SJSA1 (cell line): ENCODE data around the gene LAMTOR3. TPM values are rescaled to one million over a fixed set of nuclear protein-coding genes. Genes with fewer than 3 reads are reported as not detected.
"Not testable (repeated sequence)": the region's sequence is repeated elsewhere in the genome, so short reads cannot be mapped to it uniquely, and the experiment has no call there.

ENCODE experiments used
- DNase-seq, 2 experiments: peaks; one replicate each; pipeline ENCODE4 v3.0.0-alpha.2; 2015 to 2020; ENCODE audit warnings: low spot score in 2 of 2, low read depth in 1 of 2
- H3K27ac ChIP-seq: fragments of 250-450 bp; sonication (Bioruptor Pico); 2 replicates; pipeline ENCODE4 v1.5.1; 2020; ENCODE audit warnings: mild to moderate bottlenecking, moderate library complexity
- H3K27me3 ChIP-seq: fragments of 250-450 bp; sonication (Bioruptor Pico); replicated peaks from 2 replicates; pipeline ENCODE4 v1.5.1; 2020; ENCODE audit warnings: mild to moderate bottlenecking, moderate library complexity
- H3K36me3 ChIP-seq: fragments of 250-450 bp; sonication (Bioruptor Pico); 2 replicates; pipeline ENCODE4 v1.5.1; 2020; ENCODE audit warnings: mild to moderate bottlenecking
- H3K4me1 ChIP-seq: fragments of 250-450 bp; sonication (Bioruptor Pico); replicated peaks from 2 replicates; pipeline ENCODE4 v1.6.1; 2021; ENCODE audit warnings: mild to moderate bottlenecking
- H3K4me3 ChIP-seq: fragments of 250-450 bp; sonication (Bioruptor Pico); 2 replicates; pipeline ENCODE4 v1.5.1; 2020; ENCODE audit warnings: mild to moderate bottlenecking
- H3K9me3 ChIP-seq: fragments of 250-450 bp; sonication (Bioruptor Pico); replicated peaks from 2 replicates; pipeline ENCODE4 v1.5.1; 2020; ENCODE audit warnings: mild to moderate bottlenecking
- total RNA-seq: library from RNA; depleted of rRNA; stranded (reverse); fragments of >200 nt; shearing (Covaris generic); gene quantifications from 2 replicates; pipeline ENCODE4 v1.2.3, GENCODE V29; 2014; rRNA removed

The LAMTOR3 gene
- total RNA-seq, 1 experiment from 2014 or later, result 62.4 TPM

DNA sequence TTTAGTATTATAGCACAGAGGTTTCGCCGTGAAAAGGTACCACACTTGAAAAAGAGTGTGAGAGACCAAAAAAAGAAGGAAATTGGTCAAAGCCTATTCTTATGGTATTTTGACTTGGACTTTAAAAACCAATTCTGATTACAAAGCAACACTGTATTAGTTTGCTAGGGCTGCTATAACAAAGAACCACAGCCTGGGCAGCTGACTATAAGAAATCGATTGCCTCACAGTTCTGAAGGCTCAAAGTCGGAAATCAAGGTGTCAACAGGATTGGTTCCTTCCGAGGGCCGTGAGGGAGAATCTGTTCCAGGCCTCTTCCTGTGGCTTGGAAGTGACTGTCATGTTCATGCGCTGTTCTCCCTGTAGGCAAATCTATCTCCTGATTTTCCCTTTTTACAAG is 59.7 kb downstream of the LAMTOR3 start:
- no peak overlapping the region for H3K27ac ChIP-seq
- no peak overlapping the region for H3K4me3 ChIP-seq
- no peaks in the 10 kb centered on the region for H3K9me3 ChIP-seq
- H3K27me3 ChIP-seq, result no peaks in the 10 kb centered on the region
- no peaks in the 10 kb centered on the region for H3K36me3 ChIP-seq
- H3K4me1 ChIP-seq, result peaks cover 6% of the 10 kb centered on the region
- no peak for DNase-seq

DNA sequence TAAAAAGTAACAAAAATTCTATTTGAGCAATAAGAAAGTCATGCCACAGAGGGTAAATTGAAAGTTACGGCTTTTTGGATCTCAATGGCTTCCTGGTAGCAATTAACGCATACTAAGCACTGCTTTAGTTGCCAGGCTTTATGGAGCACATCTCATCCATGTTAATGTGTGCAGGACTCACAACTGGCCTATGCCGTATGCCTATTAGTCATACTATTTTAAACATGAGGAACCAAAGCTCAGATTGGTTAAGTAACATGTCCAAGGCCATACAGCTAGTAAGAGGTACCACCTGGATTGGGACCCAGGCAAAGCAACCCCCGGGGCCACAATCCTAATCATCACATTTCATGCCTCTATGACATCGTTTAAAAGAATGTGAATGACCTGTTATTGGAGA is 60.5 kb downstream of the LAMTOR3 start:
- no peak overlapping the region for H3K27ac ChIP-seq
- no peak for DNase-seq
- no peaks in the 10 kb centered on the region for H3K9me3 ChIP-seq
- no peaks in the 10 kb centered on the region for H3K27me3 ChIP-seq
- no peak overlapping the region for H3K4me3 ChIP-seq
- peaks cover 6% of the 10 kb centered on the region for H3K4me1 ChIP-seq
- H3K36me3 ChIP-seq, result no peaks in the 10 kb centered on the region

DNA sequence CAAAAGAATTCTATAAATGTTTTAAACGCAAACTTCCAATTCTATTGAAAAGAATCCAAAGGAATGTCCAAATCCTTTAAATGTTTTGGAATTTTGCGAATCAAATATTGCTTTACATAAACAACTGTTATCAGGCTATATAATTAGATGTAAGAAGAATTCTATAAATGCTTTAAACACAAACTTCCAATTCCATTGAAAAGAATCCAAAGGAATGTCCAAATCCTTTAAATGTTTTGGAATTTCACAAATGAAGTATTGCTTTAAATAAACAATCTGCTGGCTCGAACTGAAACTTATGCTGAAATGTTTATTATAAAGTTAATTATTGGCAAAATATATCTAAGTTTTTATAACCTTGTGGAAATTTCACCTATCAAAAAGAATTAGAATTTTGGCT is 61.5 kb downstream of the LAMTOR3 start:
- H3K4me1 ChIP-seq, result peaks cover 6% of the 10 kb centered on the region
- no peak overlapping the region for H3K4me3 ChIP-seq
- H3K36me3 ChIP-seq, result no peaks in the 10 kb centered on the region
- H3K27ac ChIP-seq, result no peak overlapping the region; the same call in 1 of the 2 replicates
- H3K27me3 ChIP-seq, result no peaks in the 10 kb centered on the region
- no peaks in the 10 kb centered on the region for H3K9me3 ChIP-seq
- no peak for DNase-seq

DNA sequence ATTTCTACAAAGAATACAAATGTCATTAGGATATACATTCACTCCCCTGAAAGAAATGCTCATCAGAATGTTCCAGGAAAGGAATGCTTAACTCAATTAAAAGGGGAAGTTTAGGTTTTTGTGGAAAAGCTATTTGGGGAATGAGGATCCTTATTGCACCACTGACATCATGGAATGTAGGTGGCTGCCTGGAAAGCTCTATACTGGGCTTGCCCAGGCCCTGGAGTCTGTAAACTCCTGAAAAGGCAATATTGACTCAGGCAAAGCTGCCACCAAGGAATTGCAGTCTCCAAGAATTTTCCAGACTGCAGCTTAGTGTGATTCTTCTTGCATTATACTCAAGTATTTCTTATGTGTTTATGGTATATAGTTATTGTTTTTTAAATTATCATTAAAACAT is 61.9 kb downstream of the LAMTOR3 start:
- H3K9me3 ChIP-seq, result no peaks in the 10 kb centered on the region
- no peak for DNase-seq
- no peak overlapping the region for H3K4me3 ChIP-seq
- H3K27me3 ChIP-seq, result no peaks in the 10 kb centered on the region
- no peak overlapping the region; the same call in 1 of the 2 replicates for H3K27ac ChIP-seq
- H3K4me1 ChIP-seq, result peaks cover 6% of the 10 kb centered on the region
- no peaks in the 10 kb centered on the region for H3K36me3 ChIP-seq

DNA sequence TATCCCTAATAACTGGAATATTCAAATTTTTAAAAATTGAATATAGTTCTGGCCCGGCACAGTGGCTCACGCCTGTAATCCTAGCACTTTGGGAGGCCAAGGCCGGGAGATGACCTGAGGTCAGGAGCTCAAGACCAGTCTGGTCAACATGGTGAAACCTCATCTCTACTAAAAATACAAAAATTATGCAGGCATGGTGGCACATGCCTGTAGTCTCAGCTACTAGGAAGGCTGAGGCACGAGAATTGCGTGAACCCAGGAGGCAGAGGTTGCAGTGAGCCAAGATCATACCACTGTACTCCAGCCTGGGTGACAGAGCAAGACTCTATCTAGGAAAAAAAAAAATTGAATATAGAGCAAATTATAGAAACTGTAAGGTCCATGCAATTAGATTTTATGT is 64.2 kb downstream of the LAMTOR3 start:
- not testable (repeated sequence) for H3K4me1 ChIP-seq, DNase-seq, H3K36me3 ChIP-seq, H3K4me3 ChIP-seq, H3K9me3 ChIP-seq, H3K27me3 ChIP-seq, H3K27ac ChIP-seq

DNA sequence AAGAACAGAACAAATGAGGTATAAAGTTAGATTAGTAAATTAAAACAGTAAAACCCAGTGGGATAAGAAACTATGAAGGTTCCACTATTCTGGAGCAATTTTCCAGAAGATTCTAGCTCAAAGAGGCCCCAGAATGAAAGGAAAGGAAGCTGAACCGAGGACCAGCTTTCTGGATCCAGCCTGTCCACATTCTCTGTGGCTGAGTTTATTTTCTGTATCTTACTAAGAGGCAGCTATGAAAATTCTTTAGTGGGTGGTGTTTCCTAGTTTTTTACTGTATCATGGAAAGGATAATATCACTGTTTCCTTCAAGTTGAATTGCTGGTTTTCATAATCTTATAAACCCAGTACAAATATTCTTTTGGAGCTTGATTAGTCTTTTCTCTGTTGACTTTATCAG is 65.8 kb downstream of the LAMTOR3 start:
- no peak for DNase-seq
- Histone ChIP-seq H3K27ac (no peak overlapping the region), H3K4me3 (no peak overlapping the region), H3K27me3 (no peaks in the 10 kb centered on the region), H3K4me1 (peaks cover 3% of the 10 kb centered on the region), H3K9me3 (no peaks in the 10 kb centered on the region), H3K36me3 (no peaks in the 10 kb centered on the region)

Other genes with a start within 250 kb of the LAMTOR3 start
- 0.25 and 0.63 TPM in 2 replicates for gene C4orf54, start 236.6 kb downstream of the LAMTOR3 start, total RNA-seq
- 0.32 TPM in 1 of 2 replicates, not detected in the other for gene DAPP1, start 77.6 kb downstream of the LAMTOR3 start, total RNA-seq
- 34.0 and 38.9 TPM in 2 replicates for gene DNAJB14, start 52.2 kb upstream of the LAMTOR3 start, total RNA-seq
- 984 and 1,007 TPM in 2 replicates for gene H2AZ1, start 55.8 kb upstream of the LAMTOR3 start, total RNA-seq